Neural cell (in vitro differentiated cells): ENCODE results near the gene UNC5A. TPM values are rescaled to one million over a fixed set of nuclear protein-coding genes. Genes with fewer than 3 reads are reported as not detected.

Experiments
- H2AFZ ChIP-seq: fragments of 200-600, 300-800 bp; sonication (generic), shearing (Covaris generic); 2 replicates; pipeline ENCODE4 v1.6.0; 2014; ENCODE audit warnings: low read depth, mild to moderate bottlenecking, antibody characterized with exemption, low read length, moderate library complexity
- H3F3A ChIP-seq: fragments of 200-600 bp; shearing (Covaris generic); 2 replicates; pipeline ENCODE4 v1.6.1; 2016; ENCODE audit warnings: mild to moderate bottlenecking, moderate library complexity, mixed read lengths, antibody characterized with exemption, low read length; ENCODE audit not compliant: insufficient read depth, poor library complexity, severe bottlenecking
- H3K27ac ChIP-seq: fragments of 200-600, 300-800 bp; sonication (generic), shearing (Covaris generic); 2 replicates; pipeline ENCODE4 v1.5.1; 2014; ENCODE audit warnings: mild to moderate bottlenecking, low read length, moderate library complexity
- H3K27me3 ChIP-seq: fragments of 300-800, 200-600 bp; sonication (generic), shearing (Covaris generic); 2 replicates; pipeline ENCODE4 v1.6.0; 2014; ENCODE audit warnings: mild to moderate bottlenecking, low read depth, low read length, moderate library complexity; ENCODE audit not compliant: insufficient read depth
- H3K36me3 ChIP-seq: fragments of 300-800, 200-600 bp; sonication (generic), shearing (Covaris generic); 2 replicates; pipeline ENCODE4 v1.5.1; 2014; ENCODE audit warnings: mild to moderate bottlenecking, antibody characterized with exemption, low read length, moderate library complexity; ENCODE audit not compliant: insufficient read depth
- H3K4me2 ChIP-seq: fragments of 300-800, 200-600 bp; sonication (generic), shearing (Covaris generic); 2 replicates; pipeline ENCODE4 v1.6.0; 2014; ENCODE audit warnings: mild to moderate bottlenecking, low read length
- H3K4me3 ChIP-seq: fragments of 300-800, 200-600 bp; sonication (generic), shearing (Covaris generic); 2 replicates; pipeline ENCODE4 v1.5.1; 2014; ENCODE audit warnings: mild to moderate bottlenecking, low read length, moderate library complexity
- H3K79me2 ChIP-seq: fragments of 200-600 bp; shearing (Covaris generic); replicated peaks from 2 replicates; pipeline ENCODE4 v1.6.0; 2014; ENCODE audit warnings: mild to moderate bottlenecking, low read length, moderate library complexity; ENCODE audit not compliant: insufficient read depth
- H3K9ac ChIP-seq: fragments of 300-800, 200-600 bp; sonication (generic), shearing (Covaris generic); 2 replicates; pipeline ENCODE4 v1.6.1; 2016; ENCODE audit warnings: mild to moderate bottlenecking, low read length, mixed read lengths
- H3K9me2 ChIP-seq: fragments of 200-600 bp; shearing (Covaris generic); 2 replicates; pipeline ENCODE4 v1.6.1; 2016; ENCODE audit warnings: mild to moderate bottlenecking, low read length, mixed read lengths; ENCODE audit not compliant: insufficient read depth
- H3K9me3 ChIP-seq: fragments of 200-600, 300-800 bp; sonication (generic), shearing (Covaris generic); 2 replicates; pipeline ENCODE4 v1.6.1; 2016; ENCODE audit warnings: mild to moderate bottlenecking, mixed run types, low read length, moderate library complexity, mixed read lengths
- H4K20me1 ChIP-seq: fragments of 200-600 bp; shearing (Covaris generic); 2 replicates; pipeline ENCODE4 v1.6.1; 2016; ENCODE audit warnings: mild to moderate bottlenecking, mixed run types; ENCODE audit not compliant: insufficient read depth
- CTCF ChIP-seq: fragments of 450-650 bp; IDR thresholded peaks from 2 replicates; pipeline ENCODE4 v1.5.1; 2014; ENCODE audit warnings: antibody characterized with exemption, mild to moderate bottlenecking, moderate library complexity; ENCODE audit not compliant: poor library complexity, severe bottlenecking
- EP300 ChIP-seq: fragments of 450-650 bp; conservative IDR thresholded peaks from 2 replicates; pipeline ENCODE4 v1.6.1; 2014; ENCODE audit warnings: antibody characterized with exemption, mild to moderate bottlenecking, moderate library complexity; ENCODE audit not compliant: poor library complexity, severe bottlenecking
- MXI1 ChIP-seq: fragments of 450-650 bp; conservative IDR thresholded peaks from 2 replicates; pipeline ENCODE4 v1.6.1; 2014; ENCODE audit warnings: antibody characterized with exemption, mild to moderate bottlenecking; ENCODE audit not compliant: poor library complexity, severe bottlenecking
- POLR2AphosphoS5 ChIP-seq: IDR thresholded peaks from 2 replicates; pipeline ENCODE4 v1.6.1; 2012
- RAD21 ChIP-seq: fragments of 450-650 bp; conservative IDR thresholded peaks from 2 replicates; pipeline ENCODE4 v1.6.1; 2014; ENCODE audit warnings: antibody characterized with exemption, mild to moderate bottlenecking, moderate library complexity
- SMC3 ChIP-seq: fragments of 450-650 bp; conservative IDR thresholded peaks from 2 replicates; pipeline ENCODE4 v1.6.1; 2014; ENCODE audit warnings: antibody characterized with exemption, mild to moderate bottlenecking, moderate library complexity; ENCODE audit not compliant: poor library complexity
- polyA plus RNA-seq: library from polyadenylated mRNA; depleted of rRNA; stranded (reverse); fragments of >200 nt; gene quantifications from 2 replicates; pipeline ENCODE4 v1.2.3, GENCODE V29; 2014
- TF ChIP-seq, protein P1 (sequence below): IDR thresholded peaks from 2 replicates; pipeline ENCODE4 v1.6.1; 2012; ENCODE audit warnings: borderline replicate concordance

The UNC5A gene
- polyA plus RNA-seq, 1 donor from 2014 or later, result 2.7 TPM

DNA sequence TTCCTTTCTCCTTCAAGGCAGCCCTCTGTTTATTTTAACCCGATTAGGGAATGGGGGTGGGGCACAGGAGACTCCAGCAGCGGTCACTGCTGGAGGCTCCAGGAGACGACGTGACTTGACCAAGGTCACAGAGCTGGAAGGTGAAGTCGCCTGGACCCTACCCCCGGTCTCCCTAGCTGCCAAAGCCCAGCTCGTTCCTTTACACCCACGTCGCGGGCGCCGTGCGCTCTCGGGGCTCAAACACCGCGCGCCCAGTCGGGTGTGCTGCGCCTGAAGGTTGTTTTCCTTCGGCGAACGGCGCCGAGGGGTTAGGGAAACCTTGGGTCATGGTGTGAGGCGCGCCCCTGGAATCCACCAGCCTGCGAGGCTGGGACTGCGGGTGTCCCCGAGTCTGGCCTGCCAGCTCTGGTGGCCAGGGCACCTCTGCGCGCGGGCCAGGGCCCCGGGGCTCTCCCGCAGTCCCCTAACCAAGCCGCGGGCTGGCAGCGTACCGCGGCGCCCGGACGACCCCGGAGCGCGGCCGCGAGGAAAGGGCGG lies 747 bp upstream of the UNC5A start:
- Histone ChIP-seq H3K79me2 (no peaks in the 10 kb centered on the region), H3K27ac (peak overlapping the region; percentile 13), H3K4me3 (peak overlapping the region; percentile 76), H3F3A (no peaks in the 10 kb centered on the region), H3K4me2 (peak overlapping the region; percentile 59), H3K9me2 (no peaks in the 10 kb centered on the region), H3K9ac (peak overlapping the region; percentile 60), H4K20me1 (no peaks in the 10 kb centered on the region), H2AFZ (peak overlapping the region; percentile 40), H3K36me3 (no peaks in the 10 kb centered on the region), H3K9me3 (no peaks in the 10 kb centered on the region), H3K27me3 (peaks cover 52% of the 10 kb centered on the region)
- TF ChIP-seq EP300, result no peak
- peak; percentile 39 for TF ChIP-seq MXI1
- peak; percentile 31 for TF ChIP-seq CTCF
- TF ChIP-seq, protein P1, sequence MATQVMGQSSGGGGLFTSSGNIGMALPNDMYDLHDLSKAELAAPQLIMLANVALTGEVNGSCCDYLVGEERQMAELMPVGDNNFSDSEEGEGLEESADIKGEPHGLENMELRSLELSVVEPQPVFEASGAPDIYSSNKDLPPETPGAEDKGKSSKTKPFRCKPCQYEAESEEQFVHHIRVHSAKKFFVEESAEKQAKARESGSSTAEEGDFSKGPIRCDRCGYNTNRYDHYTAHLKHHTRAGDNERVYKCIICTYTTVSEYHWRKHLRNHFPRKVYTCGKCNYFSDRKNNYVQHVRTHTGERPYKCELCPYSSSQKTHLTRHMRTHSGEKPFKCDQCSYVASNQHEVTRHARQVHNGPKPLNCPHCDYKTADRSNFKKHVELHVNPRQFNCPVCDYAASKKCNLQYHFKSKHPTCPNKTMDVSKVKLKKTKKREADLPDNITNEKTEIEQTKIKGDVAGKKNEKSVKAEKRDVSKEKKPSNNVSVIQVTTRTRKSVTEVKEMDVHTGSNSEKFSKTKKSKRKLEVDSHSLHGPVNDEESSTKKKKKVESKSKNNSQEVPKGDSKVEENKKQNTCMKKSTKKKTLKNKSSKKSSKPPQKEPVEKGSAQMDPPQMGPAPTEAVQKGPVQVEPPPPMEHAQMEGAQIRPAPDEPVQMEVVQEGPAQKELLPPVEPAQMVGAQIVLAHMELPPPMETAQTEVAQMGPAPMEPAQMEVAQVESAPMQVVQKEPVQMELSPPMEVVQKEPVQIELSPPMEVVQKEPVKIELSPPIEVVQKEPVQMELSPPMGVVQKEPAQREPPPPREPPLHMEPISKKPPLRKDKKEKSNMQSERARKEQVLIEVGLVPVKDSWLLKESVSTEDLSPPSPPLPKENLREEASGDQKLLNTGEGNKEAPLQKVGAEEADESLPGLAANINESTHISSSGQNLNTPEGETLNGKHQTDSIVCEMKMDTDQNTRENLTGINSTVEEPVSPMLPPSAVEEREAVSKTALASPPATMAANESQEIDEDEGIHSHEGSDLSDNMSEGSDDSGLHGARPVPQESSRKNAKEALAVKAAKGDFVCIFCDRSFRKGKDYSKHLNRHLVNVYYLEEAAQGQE, result no peak
- TF ChIP-seq RAD21, result peak; percentile 3
- TF ChIP-seq SMC3, result peak; percentile 23

DNA sequence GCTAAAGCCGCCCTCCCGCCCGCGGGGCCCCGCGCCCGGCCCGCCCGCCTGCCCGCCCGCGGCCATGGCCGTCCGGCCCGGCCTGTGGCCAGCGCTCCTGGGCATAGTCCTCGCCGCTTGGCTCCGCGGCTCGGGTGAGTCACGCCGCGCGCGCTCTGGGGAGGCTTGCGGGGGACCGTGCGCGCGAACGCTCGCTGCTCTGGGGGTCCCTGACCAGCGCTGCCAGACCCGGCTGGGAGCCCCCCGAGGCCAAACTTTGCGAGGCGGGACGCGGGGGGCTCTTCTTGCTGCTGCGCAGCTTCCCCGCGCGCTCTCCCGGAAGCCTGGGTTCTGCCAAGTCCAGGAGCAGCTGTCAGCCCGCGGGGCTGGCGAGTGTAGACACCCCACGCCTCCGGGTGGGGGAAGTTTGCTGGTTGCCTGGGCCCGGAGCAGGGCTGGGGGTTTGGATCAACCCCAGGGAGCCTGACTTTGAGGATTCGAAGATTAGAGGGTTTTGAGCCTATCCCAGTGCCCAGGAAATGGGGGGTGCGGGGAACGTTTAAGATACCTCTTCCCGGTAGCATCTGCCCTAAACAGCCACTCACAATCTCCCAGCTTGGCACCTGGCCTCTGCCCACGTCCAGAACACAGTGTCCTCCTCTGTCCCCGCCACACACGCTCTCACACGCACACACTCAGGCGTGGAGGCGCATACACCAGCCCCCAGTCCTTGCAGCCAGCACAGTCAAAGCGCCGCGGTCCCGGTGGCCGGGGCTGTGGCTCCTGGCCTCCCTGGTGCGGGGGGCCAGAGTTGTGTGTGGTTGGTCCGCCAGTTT lies 535 bp downstream of the UNC5A start:
- no peaks in the 10 kb centered on the region for H3K79me2 ChIP-seq
- H2AFZ ChIP-seq, result no peak overlapping the region
- peak overlapping the region; percentile 83 for H3K4me3 ChIP-seq
- peak overlapping the region; percentile 70 for H3K4me2 ChIP-seq
- no peaks in the 10 kb centered on the region for H3F3A ChIP-seq
- no peaks in the 10 kb centered on the region for H3K36me3 ChIP-seq
- H3K27me3 ChIP-seq, result peaks cover 52% of the 10 kb centered on the region
- peak; percentile 24 for TF ChIP-seq RAD21
- TF ChIP-seq POLR2AphosphoS5, result no peak
- no peaks in the 10 kb centered on the region for H3K9me2 ChIP-seq
- no peaks in the 10 kb centered on the region for H3K9me3 ChIP-seq
- peak overlapping the region; percentile 68 for H3K9ac ChIP-seq
- H4K20me1 ChIP-seq, result no peaks in the 10 kb centered on the region
- no peak overlapping the region for H3K27ac ChIP-seq
